Measurements from ENCODE around the gene PANK4.

Gene PANK4

DNA sequence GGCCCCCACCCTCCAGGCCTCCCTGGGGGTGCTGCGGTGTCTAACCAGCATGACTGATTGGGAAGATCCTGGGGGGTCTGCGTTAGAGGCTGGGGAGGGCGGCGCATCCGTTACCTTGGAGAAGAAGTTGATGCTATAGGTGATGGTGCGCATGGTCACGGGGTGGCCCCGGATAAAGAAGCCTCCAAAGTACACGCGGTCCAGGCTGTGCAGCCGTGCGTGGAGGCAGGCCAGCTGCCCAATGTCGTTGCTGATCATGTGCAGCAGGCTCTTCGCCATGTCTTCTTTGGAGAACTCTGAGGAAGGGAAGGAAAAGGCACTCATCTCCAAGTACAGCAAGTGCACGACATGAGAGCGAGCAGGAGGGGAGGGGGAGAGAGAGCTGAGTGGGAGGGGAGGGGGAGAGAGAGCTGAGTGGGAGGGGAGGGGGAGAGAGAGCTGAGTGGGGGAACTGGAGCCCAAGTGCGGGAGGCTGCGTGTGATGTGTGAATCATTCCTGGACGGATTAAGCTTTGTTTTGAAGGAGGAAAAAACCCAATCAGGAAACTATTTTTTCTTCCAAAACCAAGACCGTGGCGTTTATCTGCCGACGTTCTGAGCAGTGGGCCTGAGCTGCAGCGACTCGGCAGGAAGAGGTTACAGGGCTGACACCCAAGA, 7.2 kb downstream of the PANK4 start:
- Histone ChIP-seq H3K4me3 (no peak overlapping the region), H3K27ac (no peak overlapping the region)

DNA sequence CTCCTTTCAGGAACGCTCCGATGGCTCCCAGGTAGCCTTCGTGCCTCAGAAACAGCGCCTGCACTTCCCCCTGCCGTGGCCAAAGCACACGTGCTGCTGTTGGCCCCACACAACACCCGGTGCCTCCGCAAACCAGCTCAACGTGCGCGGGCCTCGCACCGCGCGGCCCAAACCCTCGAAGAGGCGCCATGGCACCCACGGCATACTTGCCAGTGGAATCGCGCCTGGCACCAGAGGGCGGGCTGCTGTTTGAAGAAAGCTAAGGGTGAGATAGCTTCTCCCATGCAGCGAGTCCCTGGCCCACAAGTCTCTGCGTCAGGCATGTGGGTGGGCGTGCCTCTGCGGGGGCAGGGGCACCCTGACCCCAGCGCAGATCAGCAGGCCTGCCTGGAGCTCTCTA, 7.9 kb downstream of the PANK4 start:
- H3K27ac ChIP-seq, result no peak overlapping the region

DNA sequence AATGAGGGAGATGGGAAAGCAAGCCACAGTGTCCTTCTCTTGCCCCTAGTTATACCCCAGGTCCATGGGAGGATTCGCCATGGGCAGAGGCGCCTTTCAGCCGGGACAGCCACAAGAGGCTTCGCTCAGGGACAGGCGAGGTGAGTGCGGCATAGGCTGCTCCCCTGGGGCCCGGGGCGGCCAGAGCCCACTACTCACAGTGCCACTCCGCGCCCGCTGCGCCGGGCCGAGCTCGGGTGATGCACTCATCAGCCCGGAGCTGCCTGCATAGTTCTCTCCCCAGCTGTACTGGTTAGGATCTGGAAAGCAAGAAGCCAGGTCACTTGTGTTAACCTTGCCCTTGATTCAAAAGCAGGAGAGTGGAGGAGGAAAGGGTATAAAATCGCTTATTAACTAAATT, 8.4 kb downstream of the PANK4 start:
- no peak overlapping the region for H3K4me3 ChIP-seq
- H3K27ac ChIP-seq, result no peak overlapping the region

More for the DNA sequence above, 7.9 kb downstream of the PANK4 start:
- no peak overlapping the region for H3K4me3 ChIP-seq

DNA sequence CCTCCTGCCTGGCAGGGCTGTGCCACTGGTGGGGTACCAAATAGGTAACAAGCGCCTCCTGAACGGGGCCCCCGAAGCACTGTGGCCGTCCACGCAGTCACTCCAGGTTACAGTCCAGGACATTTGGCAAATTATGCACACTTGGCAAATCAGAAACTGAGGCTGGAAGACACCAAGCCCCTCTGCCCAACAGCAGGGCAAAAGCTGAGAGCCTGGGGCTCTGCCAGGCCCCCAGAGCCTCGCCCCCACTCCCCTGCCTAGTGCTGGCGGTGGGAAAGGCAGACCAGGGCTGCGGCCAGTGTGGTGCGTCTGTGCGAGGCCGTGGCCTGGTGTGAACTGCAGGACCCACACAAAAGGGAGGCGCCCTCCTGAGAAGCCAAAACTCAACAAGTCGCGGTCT, 9.4 kb downstream of the PANK4 start:
- no peak overlapping the region for H3K4me3 ChIP-seq
- H3K27ac ChIP-seq, result no peak overlapping the region

DNA sequence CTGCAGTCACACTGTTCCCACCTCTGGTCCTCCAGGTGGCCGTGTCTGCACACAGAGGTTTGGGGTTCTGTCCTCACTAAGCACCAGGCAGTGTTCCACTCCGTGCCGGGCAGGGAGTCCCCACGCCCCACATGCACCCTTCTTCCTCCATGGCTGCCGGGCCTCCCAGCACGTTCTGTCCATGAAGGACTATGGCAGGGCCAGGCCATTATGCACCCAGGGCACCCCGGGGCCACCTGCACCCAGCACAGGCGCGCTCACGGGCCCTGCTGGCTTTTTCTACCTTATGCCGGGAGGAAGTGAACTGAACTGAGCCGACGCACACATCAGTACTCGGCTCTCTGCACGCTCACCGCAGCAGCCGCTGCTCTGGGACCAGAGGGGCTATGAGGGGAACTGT, 10.3 kb downstream of the PANK4 start:
- Histone ChIP-seq H3K27ac (no peak overlapping the region), H3K4me3 (no peak overlapping the region)

DNA sequence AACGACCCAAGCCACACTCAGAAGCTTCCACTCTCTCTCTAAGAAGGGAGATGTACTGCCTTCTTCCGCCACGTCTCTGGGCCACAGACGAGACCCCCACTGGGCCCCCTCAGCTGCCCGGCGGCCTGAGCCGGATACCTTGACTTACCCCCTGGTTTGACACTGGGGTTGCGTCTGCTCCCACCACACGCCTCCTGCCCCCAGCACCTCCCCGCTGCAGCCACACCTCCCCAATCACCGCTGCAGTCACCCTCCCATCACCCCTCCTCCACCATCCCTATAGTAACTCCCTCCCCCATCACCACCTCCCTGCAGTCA, 10.7 kb downstream of the PANK4 start:
- no peak overlapping the region for H3K27ac ChIP-seq
- no peak overlapping the region for H3K4me3 ChIP-seq

DNA sequence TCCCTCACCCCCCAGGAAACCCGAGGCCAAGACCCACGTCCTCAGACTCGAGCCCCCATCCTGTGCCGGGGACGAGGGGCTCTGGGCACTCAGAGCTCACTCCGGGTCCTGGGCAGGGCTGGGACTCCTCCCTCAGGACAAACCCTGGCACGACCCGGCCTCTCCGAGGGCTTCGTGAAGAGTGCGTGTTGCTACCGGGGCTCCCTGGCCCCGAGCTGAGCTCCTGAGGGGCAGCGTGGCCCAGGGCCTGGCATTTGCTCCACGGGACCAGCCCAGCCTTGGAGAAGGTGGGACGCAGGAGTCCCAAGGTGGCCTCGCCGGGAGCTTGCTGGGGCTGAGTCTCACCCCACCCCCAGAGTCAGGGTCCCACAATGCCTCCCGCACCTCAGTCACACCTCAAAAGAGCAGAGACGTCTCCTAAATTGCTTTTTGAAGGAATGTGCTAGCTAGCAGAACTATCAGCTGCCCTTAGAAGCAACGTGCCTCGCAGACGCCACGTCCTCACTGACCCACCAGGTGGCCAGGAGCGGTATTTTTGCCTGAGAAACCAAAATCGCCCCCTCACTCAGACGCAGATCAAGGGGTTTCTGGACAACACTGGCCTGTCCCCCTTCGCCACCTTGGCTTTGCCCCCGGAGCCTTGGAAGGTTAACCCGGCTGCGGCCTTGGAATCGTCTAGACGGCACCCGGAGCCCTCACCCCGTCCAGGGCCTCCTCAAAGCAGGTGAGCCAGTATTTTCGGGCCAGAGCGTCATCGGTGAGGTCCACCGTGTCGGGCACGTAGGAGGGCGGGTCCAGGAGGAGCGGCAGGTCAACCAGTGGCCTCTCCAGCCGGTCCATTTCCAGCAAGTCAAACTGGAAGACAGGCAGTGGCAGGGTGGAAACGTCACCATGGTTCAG, 11.3 kb downstream of the PANK4 start:
- H3K27ac ChIP-seq, result no peak overlapping the region
- no peak overlapping the region for H3K4me3 ChIP-seq

DNA sequence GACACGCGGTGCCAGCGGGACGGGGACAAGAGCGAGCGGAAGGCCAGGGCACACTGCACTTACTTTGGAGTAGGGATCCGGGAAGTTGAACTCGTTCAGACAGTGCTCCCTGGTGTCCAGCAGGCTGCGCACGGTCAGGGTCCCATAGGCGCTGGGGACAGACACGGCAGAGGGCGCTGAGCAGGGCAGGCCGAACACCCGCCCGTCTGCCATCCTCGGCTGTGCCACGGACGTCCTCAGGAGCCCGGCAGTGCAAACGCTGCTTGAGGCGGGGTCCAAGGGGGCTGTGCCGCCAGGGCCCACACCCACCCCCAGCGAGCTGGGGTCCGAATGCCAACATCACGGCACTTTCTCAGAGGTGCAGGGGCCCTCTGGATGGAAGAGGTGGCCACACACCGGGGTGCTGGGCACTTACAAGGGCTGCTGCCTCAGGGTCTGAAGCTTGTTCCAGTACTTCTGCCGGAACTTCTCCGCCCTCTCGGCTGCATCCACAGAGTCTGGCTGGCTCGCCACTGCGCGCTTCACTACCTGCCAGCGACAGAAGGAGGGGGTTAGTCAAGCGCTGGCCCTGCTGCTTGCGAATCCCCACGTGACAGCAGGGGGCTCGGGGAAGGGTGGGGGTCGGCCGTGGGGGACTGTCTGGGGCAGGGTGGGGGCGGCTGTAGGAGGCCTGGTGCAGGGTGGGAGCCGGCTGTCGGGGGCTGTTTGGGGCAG, 12.3 kb downstream of the PANK4 start:
- no peak overlapping the region for H3K27ac ChIP-seq

DNA sequence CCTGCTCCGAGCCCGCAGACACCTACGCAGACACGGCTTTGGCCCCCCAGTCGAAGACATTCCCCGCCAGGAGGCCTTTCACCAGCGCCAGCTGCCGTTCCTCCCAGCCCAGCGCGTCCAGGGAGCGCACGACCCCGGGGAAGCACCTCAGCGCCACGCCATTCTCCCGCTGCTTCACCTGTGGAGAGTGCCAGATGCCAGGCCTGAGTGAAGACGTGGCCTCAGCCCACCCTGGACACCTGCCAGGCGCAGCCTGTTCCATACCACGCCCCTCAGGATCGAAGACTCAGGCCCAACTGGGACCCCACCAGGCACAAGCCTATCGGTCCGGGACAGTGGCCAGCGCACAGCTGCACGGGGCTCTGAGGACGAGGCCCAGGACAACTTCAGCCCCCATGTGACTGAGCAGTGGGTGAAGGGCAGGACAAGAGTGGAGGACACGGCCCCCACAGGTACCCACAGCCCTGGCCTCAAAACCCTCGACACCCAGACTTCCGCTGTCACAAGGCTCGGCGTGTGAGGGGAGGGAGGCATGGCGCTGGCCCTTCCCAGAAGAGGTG, 13.5 kb downstream of the PANK4 start:
- no peak overlapping the region for H3K27ac ChIP-seq
- no peak overlapping the region for H3K4me3 ChIP-seq

More for the DNA sequence above, 12.3 kb downstream of the PANK4 start:
- no peak overlapping the region for H3K4me3 ChIP-seq

DNA sequence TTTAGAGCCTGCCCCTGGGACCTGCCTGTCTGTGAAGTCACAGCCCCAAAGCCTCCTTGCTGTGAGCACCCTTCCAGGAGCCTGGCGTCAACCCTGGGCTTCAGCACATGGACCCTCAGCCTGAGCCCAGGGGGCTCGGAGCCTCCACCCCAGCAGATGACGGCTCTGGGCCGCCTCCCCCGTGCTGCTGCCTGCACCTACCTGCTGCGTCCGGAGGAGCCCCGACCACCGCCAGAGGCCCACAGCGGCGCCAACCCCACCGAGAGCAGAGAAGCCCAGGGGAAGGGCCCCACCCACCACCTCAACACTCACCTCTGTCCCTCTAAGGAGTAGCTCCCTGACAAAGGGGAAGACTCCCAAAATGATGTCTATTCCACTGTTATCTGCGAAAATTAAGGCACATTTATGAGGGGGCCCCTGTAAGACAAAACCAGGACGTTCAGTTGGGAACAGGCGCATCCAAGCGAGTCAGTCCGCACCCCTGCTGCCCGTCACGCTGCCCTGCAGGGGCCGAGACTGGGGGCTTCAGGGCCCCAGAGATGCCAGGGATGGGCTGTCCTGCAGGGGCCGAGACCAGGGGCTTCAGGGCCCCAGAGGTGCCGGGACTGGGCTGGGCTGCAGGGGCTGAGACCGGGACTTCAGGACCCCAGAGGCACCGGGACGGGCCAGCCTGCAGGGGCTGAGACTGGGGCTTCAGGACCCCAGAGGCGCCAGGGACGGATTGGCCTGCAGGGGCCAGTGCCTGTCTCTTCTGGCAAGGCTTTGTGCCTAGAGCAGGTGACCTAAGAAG, 15.8 kb downstream of the PANK4 start:
- H3K4me3 ChIP-seq, result no peak overlapping the region
- no peak overlapping the region for H3K27ac ChIP-seq

DNA sequence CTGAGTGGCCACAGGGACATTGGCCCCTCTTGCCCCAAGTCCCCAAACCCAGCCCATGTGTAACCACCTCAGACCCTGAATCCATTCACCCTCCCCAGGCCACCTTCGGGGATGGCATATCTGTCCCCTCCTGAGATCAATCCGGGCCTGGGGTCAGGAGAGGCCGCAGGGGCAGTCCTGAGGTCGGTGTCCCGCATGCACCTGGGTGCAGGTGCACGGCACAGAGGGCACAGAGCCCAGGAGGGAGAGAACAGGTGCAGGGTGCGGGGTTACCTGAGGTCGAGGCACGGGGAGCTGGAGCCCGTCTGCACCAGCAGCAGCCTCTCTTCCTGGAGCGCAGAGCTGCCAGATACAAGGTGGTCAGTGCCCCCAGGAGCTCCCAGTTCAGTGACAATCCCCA, 16.8 kb downstream of the PANK4 start:
- Histone ChIP-seq H3K27ac (no peak overlapping the region), H3K4me3 (no peak overlapping the region)

DNA sequence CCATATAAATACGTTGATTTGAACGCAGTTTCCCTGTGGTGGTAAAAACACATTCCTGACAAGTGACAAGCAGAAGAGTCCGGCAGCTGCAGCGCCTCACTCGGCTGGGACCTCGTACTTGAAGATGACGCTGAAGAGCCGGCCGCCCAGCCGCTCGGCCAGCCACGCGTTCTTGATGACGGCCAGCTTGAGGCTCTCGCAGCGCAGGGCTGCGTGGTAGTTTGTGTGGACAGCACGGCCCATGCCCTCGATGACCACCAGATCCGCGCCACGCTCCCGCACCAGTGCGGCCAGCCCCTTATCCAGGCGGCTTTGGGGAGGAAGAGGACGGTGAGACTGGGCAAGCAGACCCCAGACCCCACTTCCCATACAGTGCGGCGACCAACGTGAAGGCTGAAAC, 17.6 kb downstream of the PANK4 start:
- Histone ChIP-seq H3K27ac (no peak overlapping the region), H3K4me3 (no peak overlapping the region)

DNA sequence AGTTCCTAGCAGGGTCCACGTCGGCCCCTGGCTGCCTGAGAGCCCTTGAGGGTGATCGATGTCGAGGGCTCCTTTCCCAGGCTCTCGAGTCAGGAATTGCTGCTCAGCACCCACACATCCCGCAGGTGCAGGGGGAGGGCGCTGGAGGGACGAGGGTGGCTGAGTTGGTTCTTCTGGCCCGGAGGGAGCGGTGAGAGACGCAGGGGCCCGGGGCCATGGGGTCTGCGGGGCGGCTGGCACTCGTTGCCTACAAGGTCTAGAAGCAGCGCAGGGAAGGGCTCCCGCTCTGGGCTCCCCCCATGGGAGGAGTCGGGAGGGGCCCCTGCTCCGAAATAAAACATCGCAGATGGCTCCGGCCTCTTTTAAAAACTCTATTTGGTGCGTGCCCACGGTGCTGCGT, 18.2 kb downstream of the PANK4 start:
- Histone ChIP-seq H3K4me3 (no peak overlapping the region), H3K27ac (no peak overlapping the region)

DNA sequence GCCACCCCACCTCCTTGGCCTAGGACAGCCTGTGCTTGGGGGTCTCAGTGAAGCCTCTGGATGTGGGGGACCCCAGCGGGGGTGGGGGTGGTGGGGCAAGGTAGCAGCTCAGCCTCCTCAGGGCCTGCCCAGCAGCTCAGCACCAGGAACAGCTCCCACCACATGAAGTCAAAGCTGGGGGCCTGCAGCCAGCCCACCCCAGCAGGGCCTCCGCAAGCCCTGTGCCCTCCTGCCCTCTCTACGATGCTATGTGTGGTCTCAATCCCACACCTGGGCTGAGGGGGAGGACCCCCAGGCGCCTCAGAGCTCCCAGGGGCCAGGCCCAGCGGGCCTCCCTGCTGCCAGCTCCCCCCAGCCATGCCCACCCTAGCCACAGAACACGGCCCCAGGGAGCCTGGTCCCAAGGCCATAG, 18.6 kb downstream of the PANK4 start:
- Histone ChIP-seq H3K27ac (no peak overlapping the region), H3K4me3 (no peak overlapping the region)

DNA sequence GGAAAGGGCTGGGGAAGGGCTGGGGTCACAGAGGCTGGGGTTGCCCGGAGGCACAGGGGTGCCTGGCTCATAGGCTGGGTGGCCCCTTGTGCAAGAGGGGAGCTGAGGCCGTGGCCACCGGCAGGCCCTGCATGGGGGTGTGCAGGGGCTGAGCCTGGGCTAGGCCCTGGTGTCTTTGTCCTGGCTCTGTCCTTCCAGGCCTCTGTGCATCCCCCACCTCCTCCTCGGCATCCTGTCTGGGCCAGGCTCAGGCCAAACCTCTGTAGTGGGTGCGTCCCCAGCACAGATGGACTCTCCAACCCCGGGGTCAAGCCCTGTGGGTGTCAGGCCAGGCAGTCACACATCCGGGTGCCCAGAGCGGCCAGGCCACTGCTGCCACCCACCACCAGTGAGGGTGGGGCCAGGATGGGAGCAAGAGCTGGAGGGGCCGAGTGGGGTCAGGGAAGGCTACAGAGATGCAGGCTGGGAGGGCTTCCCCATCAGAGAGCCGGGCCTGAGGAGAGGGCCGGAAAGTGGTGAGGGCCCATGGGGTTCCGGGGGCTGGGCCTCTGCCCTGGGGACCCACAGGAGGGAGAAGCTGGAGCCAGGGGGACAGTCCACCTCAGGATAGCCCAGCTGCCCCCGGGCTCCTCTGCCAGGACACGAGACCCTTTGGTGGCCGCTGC, 19.4 kb downstream of the PANK4 start:
- Histone ChIP-seq H3K4me3 (no peak overlapping the region), H3K27ac (no peak overlapping the region)

DNA sequence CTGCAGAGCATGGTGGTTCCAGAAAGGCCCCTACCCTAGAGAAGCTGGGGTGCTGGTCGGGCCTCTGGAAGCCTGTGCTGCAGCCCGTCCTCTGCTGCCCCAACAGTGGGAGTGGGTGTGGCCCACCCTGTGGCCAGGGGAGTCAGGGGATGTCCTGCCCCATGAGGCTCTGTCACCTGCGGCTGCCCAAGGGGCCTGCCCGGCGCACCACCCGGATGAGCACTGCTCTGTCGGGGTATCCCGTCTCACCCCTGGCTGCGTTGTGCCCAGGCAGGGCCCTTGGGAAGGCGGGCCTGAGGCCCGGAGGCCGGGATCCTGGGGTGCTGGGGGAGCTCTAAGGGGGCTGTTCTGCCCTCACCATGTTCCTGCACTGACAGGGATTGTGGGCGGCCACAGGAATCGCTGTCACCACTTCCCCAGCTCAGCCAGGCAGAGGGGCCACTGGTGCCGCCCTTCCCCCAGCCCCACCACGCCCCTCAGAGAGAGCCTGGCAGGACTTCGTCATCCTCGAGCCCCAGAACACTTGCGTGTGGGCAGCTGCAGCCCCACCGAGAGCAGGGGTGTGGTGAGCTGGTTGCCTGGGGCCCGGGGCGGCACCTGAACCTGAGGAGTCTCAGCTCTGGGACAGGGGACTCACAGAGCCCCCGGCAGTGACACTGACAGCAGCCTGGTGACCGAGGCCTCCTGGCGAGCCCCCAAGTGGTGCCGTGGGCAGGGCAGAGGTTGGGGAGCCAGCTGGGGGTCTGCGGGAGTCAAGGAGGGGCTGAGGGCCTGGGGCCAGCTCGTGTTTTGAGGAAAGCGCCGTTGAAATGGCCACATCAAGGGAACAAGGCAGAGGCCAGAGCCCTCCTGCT, 20.2 kb downstream of the PANK4 start:
- Histone ChIP-seq H3K27ac (no peak overlapping the region), H3K4me3 (no peak overlapping the region)

DNA sequence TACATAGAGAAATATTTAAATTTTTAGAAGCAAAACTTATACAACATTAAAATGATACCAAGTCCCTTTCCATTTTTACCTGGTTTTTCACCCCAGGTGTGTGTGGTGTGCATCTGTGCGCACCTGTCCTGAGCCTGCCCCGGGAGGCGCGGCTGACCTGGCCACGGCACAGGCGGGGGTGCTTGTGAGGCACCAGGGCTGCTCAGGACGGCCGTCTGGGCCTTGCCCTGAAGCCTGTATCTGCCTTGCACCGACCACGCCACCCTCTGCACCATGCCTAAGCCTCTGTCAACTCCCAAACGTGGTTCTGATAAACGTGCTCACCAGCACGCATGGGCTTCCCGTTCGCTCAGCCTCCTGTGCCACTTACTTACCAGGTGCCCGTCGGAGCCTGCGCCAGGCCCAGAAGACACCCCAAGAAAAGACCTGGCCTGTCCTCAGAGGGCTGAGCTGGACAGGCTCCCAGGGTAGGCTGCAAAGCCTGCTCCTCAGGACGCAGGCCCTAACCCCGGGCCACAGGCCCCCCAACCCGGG, 20.9 kb downstream of the PANK4 start:
- Histone ChIP-seq H3K4me3 (no peak overlapping the region), H3K27ac (no peak overlapping the region)

DNA sequence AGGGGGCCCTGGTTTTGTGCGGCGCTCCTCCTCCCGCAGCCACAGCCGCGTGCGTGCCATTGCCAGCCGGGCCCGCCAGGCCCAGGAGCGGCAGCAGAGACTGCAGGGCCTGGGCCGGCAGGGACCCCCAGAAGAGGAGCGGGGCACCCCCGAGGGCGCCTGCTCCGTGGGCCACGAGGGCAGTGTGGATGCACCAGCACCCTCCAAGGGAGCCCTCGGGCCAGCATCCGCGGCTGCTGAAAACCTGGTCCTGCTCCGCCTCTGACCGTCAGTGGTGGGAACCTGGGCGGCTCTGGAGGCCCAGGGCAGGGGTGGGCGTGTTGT, 21.5 kb downstream of the PANK4 start:
- no peak overlapping the region for H3K27ac ChIP-seq

More for the DNA sequence above, 21.5 kb downstream of the PANK4 start:
- H3K4me3 ChIP-seq, result no peak overlapping the region
